Large intestine (tissue), 3 donors: ENCODE results near the gene SLCO2A1. TPM values are rescaled to one million over a fixed set of nuclear protein-coding genes. Genes with fewer than 3 reads are reported as not detected.
"Not testable (repeated sequence)": the region's sequence is repeated elsewhere in the genome, so short reads cannot be mapped to it uniquely, and the experiment has no call there.

Experiments
- DNase-seq, 2 donors: peaks; one replicate each; pipeline versions ENCODE4 v3.0.0 to v3.0.0-alpha.2; 2013
- H3K27ac ChIP-seq: one replicate; pipeline ENCODE4 v1.5.1; 2013; ENCODE audit warnings: low read length
- H3K27me3 ChIP-seq: 2 replicates; pipeline ENCODE4 v1.6.1; 2013; ENCODE audit warnings: low read length; ENCODE audit not compliant: control insufficient read depth, insufficient read depth
- H3K36me3 ChIP-seq: 2 replicates; pipeline ENCODE4 v1.6.1; 2013; ENCODE audit warnings: low read length; ENCODE audit not compliant: control insufficient read depth, insufficient read depth
- H3K4me1 ChIP-seq: one replicate; pipeline ENCODE4 v1.6.1; 2013; ENCODE audit warnings: low read length; ENCODE audit not compliant: control insufficient read depth, insufficient read depth
- H3K4me3 ChIP-seq: one replicate; pipeline ENCODE4 v1.5.1; 2013; ENCODE audit warnings: low read length
- H3K9me3 ChIP-seq: one replicate; pipeline ENCODE4 v1.6.1; 2013; ENCODE audit warnings: mild to moderate bottlenecking, low read depth, low read length, moderate library complexity; ENCODE audit not compliant: control insufficient read depth
- WGBS: methylation state at CpG from one replicate; pipeline ENCODE4 v1.1.5; 2013; ENCODE audit warnings: low lambda C conversion rate; ENCODE audit not compliant: insufficient coverage; 5-methylcytosine and 5-hydroxymethylcytosine counted together
- polyA plus RNA-seq: library from polyadenylated mRNA; unstranded; fragments of 120-200 nt; gene quantifications from one replicate; pipeline ENCODE4 v1.2.1, GENCODE V29; 2013

The SLCO2A1 gene
- polyA plus RNA-seq, 1 donor: 8.2 TPM

GRCh38 chr3:134073583-134073945, 43.8 kb upstream of the SLCO2A1 start:
- no peak overlapping the region for H3K4me3 ChIP-seq
- no CpG with 5 or more reads among the region's 4 CpGs for WGBS

GRCh38 chr3:134072881-134073582, 43.3 kb upstream of the SLCO2A1 start:
- Histone ChIP-seq H3K4me1 (peaks cover under 1% of the 10 kb centered on the region), H3K9me3 (no peaks in the 10 kb centered on the region), H3K36me3 (no peaks in the 10 kb centered on the region), H3K27ac (no peak overlapping the region), H3K4me3 (no peak overlapping the region), H3K27me3 (no peaks in the 10 kb centered on the region)
- no CpG with 5 or more reads among the region's 15 CpGs for WGBS
- no peak for DNase-seq

More at GRCh38 chr3:134073583-134073945, 43.8 kb upstream of the SLCO2A1 start:
- H3K4me1 ChIP-seq: no peaks in the 10 kb centered on the region
- H3K27me3 ChIP-seq: no peaks in the 10 kb centered on the region
- DNase-seq: no peak
- H3K27ac ChIP-seq: no peak overlapping the region
- no peaks in the 10 kb centered on the region for H3K9me3 ChIP-seq
- no peaks in the 10 kb centered on the region for H3K36me3 ChIP-seq

GRCh38 chr3:134070281-134070680, 40.6 kb upstream of the SLCO2A1 start:
- not testable (repeated sequence) for H3K27ac ChIP-seq, H3K27me3 ChIP-seq, H3K9me3 ChIP-seq, H3K36me3 ChIP-seq, H3K4me3 ChIP-seq, DNase-seq
- no CpG with 5 or more reads among the region's 25 CpGs for WGBS
- H3K4me1 ChIP-seq: peaks cover 25% of the 10 kb centered on the region

GRCh38 chr3:134068429-134068828, 38.7 kb upstream of the SLCO2A1 start:
- WGBS: no CpG with 5 or more reads among the region's 7 CpGs
- peaks cover 25% of the 10 kb centered on the region for H3K4me1 ChIP-seq

GRCh38 chr3:134067531-134068161, 37.9 kb upstream of the SLCO2A1 start:
- H3K36me3 ChIP-seq: no peaks in the 10 kb centered on the region
- peak overlapping the region; percentile 80 for H3K27ac ChIP-seq
- no peak overlapping the region for H3K4me3 ChIP-seq
- H3K9me3 ChIP-seq: no peaks in the 10 kb centered on the region
- H3K4me1 ChIP-seq: peaks cover 25% of the 10 kb centered on the region
- WGBS: no CpG with 5 or more reads among the region's 14 CpGs
- no peaks in the 10 kb centered on the region for H3K27me3 ChIP-seq
- DNase-seq: no peak

More at GRCh38 chr3:134068429-134068828, 38.7 kb upstream of the SLCO2A1 start:
- Histone ChIP-seq H3K36me3 (no peaks in the 10 kb centered on the region), H3K27me3 (no peaks in the 10 kb centered on the region), H3K9me3 (no peaks in the 10 kb centered on the region), H3K4me3 (no peak overlapping the region), H3K27ac (no peak overlapping the region)
- no peak for DNase-seq

GRCh38 chr3:134066651-134067530, 37.2 kb upstream of the SLCO2A1 start:
- peak; percentile 66 to 71 for DNase-seq
- H3K27ac ChIP-seq: peak overlapping the region; percentile 80

GRCh38 chr3:134066158-134066541, 36.4 kb upstream of the SLCO2A1 start:
- Histone ChIP-seq H3K4me1 (peaks cover 28% of the 10 kb centered on the region), H3K4me3 (no peak overlapping the region), H3K27me3 (no peaks in the 10 kb centered on the region), H3K27ac (peak overlapping the region; percentile 80), H3K36me3 (no peaks in the 10 kb centered on the region), H3K9me3 (no peaks in the 10 kb centered on the region)
- no peak for DNase-seq
- WGBS: no CpG with 5 or more reads among the region's 7 CpGs

More at GRCh38 chr3:134066651-134067530, 37.2 kb upstream of the SLCO2A1 start:
- no peak overlapping the region for H3K4me3 ChIP-seq
- WGBS: no CpG with 5 or more reads among the region's 8 CpGs
- H3K36me3 ChIP-seq: no peaks in the 10 kb centered on the region
- no peaks in the 10 kb centered on the region for H3K27me3 ChIP-seq
- no peaks in the 10 kb centered on the region for H3K9me3 ChIP-seq
- peaks cover 25% of the 10 kb centered on the region for H3K4me1 ChIP-seq

GRCh38 chr3:134065252-134066157, 35.8 kb upstream of the SLCO2A1 start:
- no peaks in the 10 kb centered on the region for H3K27me3 ChIP-seq
- DNase-seq: no peak
- H3K36me3 ChIP-seq: no peaks in the 10 kb centered on the region
- no CpG with 5 or more reads among the region's 9 CpGs for WGBS
- peaks cover 33% of the 10 kb centered on the region for H3K4me1 ChIP-seq
- no peaks in the 10 kb centered on the region for H3K9me3 ChIP-seq
- no peak overlapping the region for H3K4me3 ChIP-seq
- peak overlapping the region; percentile 80 for H3K27ac ChIP-seq

GRCh38 chr3:134064081-134064480, 34.4 kb upstream of the SLCO2A1 start:
- no peaks in the 10 kb centered on the region for H3K36me3 ChIP-seq
- WGBS: 100% methylated on average over 1 of the region's 2 CpGs
- no peaks in the 10 kb centered on the region for H3K9me3 ChIP-seq
- DNase-seq: no peak
- no peak overlapping the region for H3K27ac ChIP-seq
- no peak overlapping the region for H3K4me3 ChIP-seq
- peaks cover 44% of the 10 kb centered on the region for H3K4me1 ChIP-seq
- no peaks in the 10 kb centered on the region for H3K27me3 ChIP-seq
